Fibroblast of the aortic adventitia (primary cell): ENCODE results near the gene RRM2. TPM values are rescaled to one million over a fixed set of nuclear protein-coding genes. Genes with fewer than 3 reads are reported as not detected.

Source experiments
- DNase-seq: peaks from one replicate; pipeline ENCODE4 v3.0.0-alpha.2; 2010; ENCODE audit warnings: low read depth
- H3K4me3 ChIP-seq: 2 replicates; pipeline ENCODE4 v1.5.1; 2011; ENCODE audit warnings: low read depth, mild to moderate bottlenecking, control low read depth, low read length, moderate library complexity
- total RNA-seq: library from RNA; depleted of rRNA; stranded (reverse); fragments of >200 nt; gene quantifications from 2 replicates; pipeline ENCODE4 v1.2.3, GENCODE V29; 2012; ENCODE audit warnings: low replicate concordance
- TF ChIP-seq, protein P1 (sequence below): IDR thresholded peaks from 2 replicates; pipeline ENCODE4 v1.5.1; 2011; ENCODE audit warnings: mild to moderate bottlenecking, low read length, control low read depth, inconsistent platforms; ENCODE audit not compliant: insufficient read depth

Gene RRM2
- total RNA-seq, 1 donor: 91.4 TPM

DNA sequence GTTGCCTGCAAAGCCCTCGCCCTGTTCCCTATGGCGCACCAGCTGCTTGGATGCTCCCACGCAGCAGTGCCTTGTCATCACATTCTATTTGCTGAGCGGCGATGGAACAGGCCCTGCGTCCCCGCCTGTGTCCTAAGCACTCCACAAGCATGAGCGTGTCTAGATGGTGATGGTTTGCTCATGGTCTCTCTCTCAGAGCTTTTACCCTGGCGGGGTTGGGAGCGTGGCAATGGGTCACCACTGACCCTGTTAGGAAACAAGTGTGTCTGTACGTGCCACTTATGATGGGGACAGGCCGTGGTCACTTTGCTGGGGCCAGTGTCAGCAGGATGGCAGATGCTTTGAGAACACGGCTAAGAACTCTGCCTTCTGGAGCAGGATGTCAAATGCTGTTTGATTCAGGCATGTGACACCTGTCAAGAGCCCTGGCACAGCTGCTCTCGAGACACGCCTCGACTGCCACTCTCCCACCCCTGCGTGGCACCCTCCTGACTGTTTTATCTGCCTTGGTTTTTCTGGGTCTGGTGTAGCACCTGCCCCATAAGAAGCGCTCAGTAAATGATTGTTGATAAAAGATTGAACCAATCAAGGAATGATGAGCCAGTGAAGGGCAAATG lies 44.2 kb downstream of the RRM2 start:
- TF ChIP-seq, protein P1, sequence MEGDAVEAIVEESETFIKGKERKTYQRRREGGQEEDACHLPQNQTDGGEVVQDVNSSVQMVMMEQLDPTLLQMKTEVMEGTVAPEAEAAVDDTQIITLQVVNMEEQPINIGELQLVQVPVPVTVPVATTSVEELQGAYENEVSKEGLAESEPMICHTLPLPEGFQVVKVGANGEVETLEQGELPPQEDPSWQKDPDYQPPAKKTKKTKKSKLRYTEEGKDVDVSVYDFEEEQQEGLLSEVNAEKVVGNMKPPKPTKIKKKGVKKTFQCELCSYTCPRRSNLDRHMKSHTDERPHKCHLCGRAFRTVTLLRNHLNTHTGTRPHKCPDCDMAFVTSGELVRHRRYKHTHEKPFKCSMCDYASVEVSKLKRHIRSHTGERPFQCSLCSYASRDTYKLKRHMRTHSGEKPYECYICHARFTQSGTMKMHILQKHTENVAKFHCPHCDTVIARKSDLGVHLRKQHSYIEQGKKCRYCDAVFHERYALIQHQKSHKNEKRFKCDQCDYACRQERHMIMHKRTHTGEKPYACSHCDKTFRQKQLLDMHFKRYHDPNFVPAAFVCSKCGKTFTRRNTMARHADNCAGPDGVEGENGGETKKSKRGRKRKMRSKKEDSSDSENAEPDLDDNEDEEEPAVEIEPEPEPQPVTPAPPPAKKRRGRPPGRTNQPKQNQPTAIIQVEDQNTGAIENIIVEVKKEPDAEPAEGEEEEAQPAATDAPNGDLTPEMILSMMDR: no peak
- no peak overlapping the region for H3K4me3 ChIP-seq
- DNase-seq: no peak

DNA sequence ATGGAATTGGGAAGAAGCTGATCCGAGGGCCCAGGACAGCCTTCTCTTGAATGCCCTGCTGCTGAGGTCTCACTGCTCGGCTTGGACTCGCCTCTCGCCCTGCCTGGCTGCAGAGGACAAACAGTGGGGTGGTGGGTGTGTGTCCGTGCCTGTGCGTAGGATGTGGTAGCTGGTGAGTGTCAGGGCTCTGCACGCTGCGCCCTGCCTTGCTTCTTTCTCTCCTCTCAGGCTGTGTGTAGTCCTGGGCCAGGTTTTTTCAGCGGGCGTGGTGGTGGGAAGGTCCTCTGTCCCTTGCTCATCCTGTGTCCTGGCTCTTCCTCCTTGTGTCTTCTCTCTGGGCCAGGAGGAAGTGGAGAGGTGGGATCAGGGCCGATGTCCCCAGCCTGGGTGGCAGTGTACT lies 44.8 kb downstream of the RRM2 start:
- TF ChIP-seq, protein P1: no peak
- DNase-seq: no peak

DNA sequence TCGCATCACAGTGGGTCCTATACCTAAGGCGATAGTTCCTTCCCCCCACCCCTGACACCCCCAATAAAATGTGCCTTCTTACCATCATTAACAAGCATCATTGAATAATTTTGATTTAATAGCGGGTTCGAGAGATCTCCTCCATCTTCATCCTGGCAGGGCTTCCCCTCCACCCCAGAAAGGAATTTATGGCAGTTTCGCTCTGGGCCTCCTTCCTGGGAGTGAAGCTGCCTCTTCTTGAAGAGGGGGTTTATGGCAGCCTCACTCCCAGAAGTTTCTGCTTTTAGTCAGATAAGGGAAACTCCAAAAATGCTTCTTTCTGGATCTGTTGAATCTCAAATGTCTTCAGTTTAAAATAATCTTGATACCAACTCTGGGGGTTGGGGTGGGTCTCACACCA lies 45.7 kb downstream of the RRM2 start:
- TF ChIP-seq, protein P1: no peak
- DNase-seq: peak; percentile 20
- no peak overlapping the region for H3K4me3 ChIP-seq

More for the DNA sequence above, 44.8 kb downstream of the RRM2 start:
- H3K4me3 ChIP-seq: no peak overlapping the region

DNA sequence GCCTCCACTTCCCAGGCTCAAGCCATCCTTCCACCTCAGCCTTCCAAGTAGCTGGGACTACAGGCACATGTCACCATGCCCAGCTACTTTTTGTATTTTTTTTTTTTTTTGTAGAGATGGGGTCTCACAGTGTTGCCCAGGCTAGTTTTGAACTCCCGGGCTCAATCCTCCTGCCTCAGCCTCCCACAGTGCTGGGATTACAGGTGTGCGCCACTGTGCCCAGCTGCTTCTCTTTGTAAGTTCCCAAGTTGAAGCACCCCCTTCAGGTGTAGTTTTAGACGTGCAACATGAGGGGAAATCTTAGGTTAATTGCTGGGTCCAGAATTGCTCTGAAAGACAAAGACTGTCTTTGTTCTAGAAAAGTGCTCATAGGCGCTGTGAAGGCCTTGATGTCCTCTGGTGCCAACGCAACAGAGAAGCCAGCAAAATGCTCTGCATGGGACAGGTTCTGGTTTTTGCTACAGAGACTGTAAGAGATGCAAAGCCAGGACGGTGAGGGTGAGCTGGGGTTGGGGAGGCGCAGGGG lies 46.6 kb downstream of the RRM2 start:
- DNase-seq: no peak

DNA sequence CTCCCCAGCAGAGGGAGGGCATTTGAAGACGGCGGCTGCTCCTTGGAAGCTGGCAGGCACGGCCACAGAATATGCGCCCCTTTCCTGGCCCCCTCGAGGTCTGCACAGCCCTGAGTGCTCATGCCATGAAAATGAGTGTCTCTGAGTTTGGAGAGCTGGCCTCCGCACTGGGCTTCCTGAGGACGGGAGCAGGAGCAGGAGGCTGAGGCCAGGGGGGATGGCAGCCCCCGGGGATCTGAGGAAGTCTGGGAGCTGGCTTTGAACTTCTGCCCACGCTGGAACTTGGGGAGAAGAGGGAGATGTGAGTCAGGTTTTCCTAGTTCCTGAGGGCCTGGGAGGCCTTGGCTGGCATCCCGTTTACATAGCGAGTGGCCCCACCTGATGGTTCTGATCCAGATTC lies 47.0 kb downstream of the RRM2 start:
- DNase-seq: peak; percentile 44
- H3K4me3 ChIP-seq: no peak overlapping the region
- TF ChIP-seq, protein P1: no peak

More for the DNA sequence above, 46.6 kb downstream of the RRM2 start:
- TF ChIP-seq, protein P1: no peak
- no peak overlapping the region for H3K4me3 ChIP-seq

DNA sequence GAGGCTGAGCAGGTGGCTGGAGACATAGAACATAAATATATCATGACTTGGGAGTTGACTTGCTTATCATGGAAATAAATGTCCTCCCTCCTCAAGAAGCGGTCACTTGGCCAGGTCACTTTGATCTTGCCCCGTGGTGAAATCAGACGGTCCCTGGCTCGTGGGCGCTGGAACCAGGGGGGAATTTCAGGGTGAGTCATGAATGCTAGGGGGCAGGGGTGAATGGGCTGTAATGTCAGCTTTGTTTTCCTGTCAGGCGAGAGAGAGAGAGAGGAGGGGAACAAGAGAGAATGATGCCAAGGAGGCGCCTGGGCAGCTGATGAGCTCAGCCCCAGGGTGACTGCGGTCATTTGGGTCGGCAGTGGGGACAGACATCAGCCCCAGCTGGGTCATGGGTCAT lies 47.7 kb downstream of the RRM2 start:
- no peak overlapping the region for H3K4me3 ChIP-seq
- peak; percentile 43 for DNase-seq
- TF ChIP-seq, protein P1: no peak
